Duodenal mucosa (tissue), 2 donors: Measurements from ENCODE around the gene BCL7C.
A peak's percentile ranks its signal among the peaks of the same experiment; 100 is the strongest.

Source experiments
- H3K27ac ChIP-seq: one replicate; pipeline ENCODE4 v1.7.0; 2013; ENCODE audit warnings: low read depth, low read length
- H3K27me3 ChIP-seq, 2 donors: one replicate each; pipeline ENCODE4 v1.7.0; 2013; ENCODE audit warnings: low read length in 2 of 2, control low read depth in 1 of 2; ENCODE audit not compliant: insufficient read depth in 2 of 2, control insufficient read depth in 1 of 2
- H3K36me3 ChIP-seq, 2 donors: one replicate each; pipeline ENCODE4 v1.7.0; 2013; ENCODE audit warnings: low read length in 2 of 2, control low read depth in 1 of 2; ENCODE audit not compliant: insufficient read depth in 2 of 2, control insufficient read depth in 1 of 2
- H3K4me1 ChIP-seq, 2 donors: one replicate each; pipeline ENCODE4 v1.7.0; 2013; ENCODE audit warnings: low read length in 2 of 2, control low read depth in 1 of 2; ENCODE audit not compliant: insufficient read depth in 2 of 2, control insufficient read depth in 1 of 2
- H3K4me3 ChIP-seq, 2 donors: one replicate each; pipeline ENCODE4 v1.7.0; 2013; ENCODE audit warnings: low read length in 2 of 2, low read depth in 1 of 2
- H3K9ac ChIP-seq, 2 donors: one replicate each; pipeline ENCODE4 v1.7.0; 2013; ENCODE audit warnings: low read length in 2 of 2, low read depth in 1 of 2
- H3K9me3 ChIP-seq, 2 donors: one replicate each; pipeline ENCODE4 v1.7.0; 2013; ENCODE audit warnings: low read length in 2 of 2, control low read depth in 1 of 2; ENCODE audit not compliant: control insufficient read depth in 1 of 2

Gene BCL7C

DNA sequence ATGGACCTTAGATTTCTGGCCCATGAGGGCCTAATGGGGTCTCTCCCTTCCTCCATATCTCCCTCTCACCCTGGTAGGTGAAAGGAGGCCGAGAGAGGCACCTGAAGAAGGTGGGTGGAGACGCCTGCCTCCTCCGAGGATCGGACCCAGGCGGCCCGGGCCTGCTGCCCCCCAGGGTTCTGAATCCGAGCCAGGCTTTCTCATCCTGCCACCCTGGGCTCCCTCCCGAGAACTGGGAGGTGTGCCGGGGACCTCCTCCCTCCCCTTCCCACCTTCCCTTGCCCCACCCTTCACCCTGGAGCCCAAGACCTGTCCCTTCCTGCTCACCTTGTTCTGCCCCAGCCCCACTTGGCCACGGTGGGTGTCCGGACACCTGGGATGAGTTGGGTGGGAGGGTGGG, 34.5 kb upstream of the BCL7C start:
- no peaks in the 10 kb centered on the region for H3K27me3 ChIP-seq
- no peak overlapping the region for H3K9ac ChIP-seq
- H3K27ac ChIP-seq, result no peak overlapping the region
- peaks cover 4 to 7% of the 10 kb centered on the region in 2 donors for H3K4me1 ChIP-seq
- H3K4me3 ChIP-seq, result no peak overlapping the region
- H3K9me3 ChIP-seq, result no peaks in the 10 kb centered on the region
- H3K36me3 ChIP-seq, result peaks cover 9 to 30% of the 10 kb centered on the region in 2 donors

GRCh38 chr16:30927789-30928378, 34.0 kb upstream of the BCL7C start:
- H3K27me3 ChIP-seq, result no peaks in the 10 kb centered on the region
- H3K27ac ChIP-seq, result no peak overlapping the region
- peaks cover 9 to 30% of the 10 kb centered on the region in 2 donors for H3K36me3 ChIP-seq
- H3K9me3 ChIP-seq, result no peaks in the 10 kb centered on the region
- no peak overlapping the region for H3K4me3 ChIP-seq
- peaks cover 4 to 7% of the 10 kb centered on the region in 2 donors for H3K4me1 ChIP-seq
- H3K9ac ChIP-seq, result no peak overlapping the region

DNA sequence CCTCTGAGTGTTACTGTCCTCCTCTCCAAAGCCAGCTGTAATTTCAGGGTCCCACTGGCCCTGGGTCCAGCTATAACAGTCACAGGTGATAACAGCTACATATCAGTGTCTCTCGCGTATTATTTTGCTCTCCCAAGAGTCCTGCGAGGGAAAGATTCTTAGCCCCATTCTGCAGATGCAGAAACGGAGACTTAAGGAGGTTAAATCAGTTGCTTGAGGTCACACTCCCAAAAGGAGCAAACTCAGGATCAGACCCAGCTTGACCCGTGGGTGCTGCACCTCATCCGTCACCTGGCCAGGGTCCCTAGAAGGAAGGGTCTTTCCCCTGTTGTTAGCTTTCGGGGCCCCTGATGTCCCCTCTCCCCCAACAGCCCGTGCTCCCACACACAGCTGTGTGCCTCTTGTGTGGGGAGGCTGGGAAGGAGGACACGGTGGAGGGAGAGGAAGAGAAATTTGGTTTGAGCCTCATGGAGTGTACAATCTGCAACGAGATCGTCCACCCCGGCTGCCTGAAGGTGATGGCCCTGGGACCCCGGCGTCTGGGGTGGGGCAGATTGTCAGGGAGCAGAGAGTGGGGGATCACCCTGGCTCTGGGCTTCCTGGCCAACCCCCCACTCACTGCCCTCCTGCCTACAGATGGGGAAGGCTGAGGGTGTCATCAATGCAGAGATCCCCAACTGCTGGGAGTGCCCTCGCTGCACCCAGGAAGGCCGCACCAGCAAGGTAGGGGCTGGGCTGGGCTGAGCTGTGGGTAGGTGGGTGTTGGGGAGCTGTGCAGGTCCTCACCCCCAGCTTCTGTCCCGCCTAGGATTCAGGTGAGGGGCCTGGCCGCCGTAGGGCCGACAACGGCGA, 33.3 kb upstream of the BCL7C start:
- Histone ChIP-seq H3K4me3 (no peak overlapping the region), H3K9ac (no peak overlapping the region), H3K36me3 (peaks cover 8 to 24% of the 10 kb centered on the region in 2 donors), H3K27ac (no peak overlapping the region), H3K4me1 (peaks cover 4 to 7% of the 10 kb centered on the region in 2 donors), H3K27me3 (no peaks in the 10 kb centered on the region), H3K9me3 (no peaks in the 10 kb centered on the region)

DNA sequence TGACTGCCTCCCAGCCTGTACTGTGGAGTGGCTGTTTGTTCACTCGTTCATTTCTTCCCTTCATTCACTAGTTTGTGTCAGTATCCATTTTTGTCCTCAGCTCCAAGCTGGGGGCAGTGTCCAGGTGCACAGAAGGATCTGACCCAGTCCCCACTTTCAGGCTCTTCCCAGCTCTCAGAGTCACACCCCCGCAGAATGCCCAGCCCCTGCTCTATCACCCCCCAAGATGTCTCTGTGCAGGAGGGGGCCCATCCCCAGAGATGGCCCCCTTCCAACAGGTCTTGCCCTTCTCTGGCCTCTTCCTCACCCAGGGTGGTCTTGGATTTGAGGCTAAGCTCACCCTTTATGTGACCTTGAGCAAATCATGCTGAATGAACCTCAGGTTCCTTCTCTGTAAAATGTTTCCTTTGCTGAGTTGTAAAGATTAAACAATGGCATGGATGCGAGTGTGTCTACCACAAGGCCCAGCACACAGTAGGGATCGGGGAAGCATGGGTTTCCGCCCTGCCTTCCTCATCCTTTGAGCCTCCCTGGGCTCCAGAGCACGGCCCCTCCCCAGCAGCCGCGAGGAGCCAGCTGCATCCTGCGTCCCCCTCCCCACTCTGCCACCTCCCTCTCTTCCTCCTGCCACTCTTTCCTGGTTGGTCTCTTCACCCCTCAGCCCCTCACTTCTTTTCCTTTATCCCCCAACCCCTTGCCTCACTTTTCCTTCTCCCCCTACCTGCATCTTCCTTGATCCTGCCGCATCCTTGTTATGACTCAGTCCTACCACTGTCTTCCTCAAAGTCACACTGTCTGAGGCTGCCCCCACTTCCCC, 32.3 kb upstream of the BCL7C start:
- H3K4me3 ChIP-seq, result no peak overlapping the region
- H3K27ac ChIP-seq, result no peak overlapping the region
- H3K27me3 ChIP-seq, result no peaks in the 10 kb centered on the region
- no peak overlapping the region for H3K9ac ChIP-seq
- H3K9me3 ChIP-seq, result no peaks in the 10 kb centered on the region
- H3K4me1 ChIP-seq, result peaks cover 7 to 12% of the 10 kb centered on the region in 2 donors
- peaks cover 4 to 19% of the 10 kb centered on the region in 2 donors for H3K36me3 ChIP-seq

GRCh38 chr16:30925632-30925987, 31.7 kb upstream of the BCL7C start:
- Histone ChIP-seq H3K36me3 (peaks cover 4 to 13% of the 10 kb centered on the region in 2 donors), H3K9ac (no peak overlapping the region), H3K4me3 (no peak overlapping the region), H3K27me3 (no peaks in the 10 kb centered on the region), H3K27ac (no peak overlapping the region), H3K4me1 (peaks cover 7 to 12% of the 10 kb centered on the region in 2 donors), H3K9me3 (no peaks in the 10 kb centered on the region)

GRCh38 chr16:30924913-30925631, 31.2 kb upstream of the BCL7C start:
- peak overlapping the region; percentile 33 to 64 for H3K4me3 ChIP-seq
- H3K4me1 ChIP-seq, result peaks cover 7 to 12% of the 10 kb centered on the region in 2 donors
- peak overlapping the region in 1 of 2 donors; percentile 16 for H3K9ac ChIP-seq
- no peak overlapping the region for H3K27ac ChIP-seq
- peaks cover 4 to 8% of the 10 kb centered on the region in 2 donors for H3K36me3 ChIP-seq
- H3K9me3 ChIP-seq, result no peaks in the 10 kb centered on the region
- H3K27me3 ChIP-seq, result no peaks in the 10 kb centered on the region

DNA sequence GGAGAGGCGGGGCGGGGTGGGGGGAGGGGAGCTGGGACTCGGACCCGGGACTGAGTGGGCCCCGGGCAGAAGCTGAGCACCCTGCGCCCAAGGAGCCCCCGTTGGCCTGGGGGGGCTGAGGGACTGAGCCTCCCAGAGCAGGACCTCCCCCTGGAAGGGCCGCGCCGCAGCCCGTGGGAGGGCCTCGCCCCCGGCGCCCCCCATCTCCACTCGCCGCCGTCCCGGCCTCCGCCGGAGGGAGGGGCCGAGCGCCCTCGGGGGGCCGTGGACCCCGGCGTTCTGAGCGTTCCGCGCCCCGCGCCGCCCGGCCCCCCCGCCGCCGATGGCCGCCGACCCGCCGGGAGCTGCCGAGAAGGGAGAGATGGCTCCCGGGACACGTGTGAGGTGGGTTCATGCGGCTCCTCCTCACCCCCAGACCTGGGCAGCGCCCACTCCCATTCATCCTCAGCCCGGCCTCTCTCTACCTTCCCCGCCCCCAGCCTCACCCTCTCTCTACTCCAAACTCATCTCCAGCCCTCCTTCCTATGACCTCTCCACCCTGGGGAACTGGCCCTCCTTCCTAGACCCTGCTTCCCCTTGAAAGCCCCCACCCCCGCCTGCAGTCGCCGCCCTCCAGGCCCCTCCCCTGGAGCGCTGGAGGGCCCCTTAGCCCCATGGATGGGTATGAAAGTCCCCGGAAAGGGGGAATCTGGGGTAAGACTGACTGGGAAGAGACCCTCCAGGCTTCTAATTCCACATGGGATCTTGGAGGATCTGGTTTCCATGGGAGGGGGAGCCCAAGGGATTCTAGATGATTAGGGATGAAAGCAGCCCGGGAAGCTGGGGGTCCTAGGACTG, 30.4 kb upstream of the BCL7C start:
- H3K4me3 ChIP-seq, result peak overlapping the region; percentile 33 to 64
- H3K27ac ChIP-seq, result no peak overlapping the region
- no peaks in the 10 kb centered on the region for H3K9me3 ChIP-seq
- no peaks in the 10 kb centered on the region for H3K27me3 ChIP-seq
- peak overlapping the region; percentile 16 to 43 for H3K9ac ChIP-seq
- H3K36me3 ChIP-seq, result peaks cover 4 to 6% of the 10 kb centered on the region in 2 donors
- peaks cover 7 to 12% of the 10 kb centered on the region in 2 donors for H3K4me1 ChIP-seq

GRCh38 chr16:30923554-30924075, 29.7 kb upstream of the BCL7C start, which contains the start of gene FBXL19:
FBXL19 (plus strand) TSS chr16:30923572; CDS start chr16:30925755, 2,183 bp downstream.
- Histone ChIP-seq H3K4me1 (peaks cover 7 to 12% of the 10 kb centered on the region in 2 donors), H3K9me3 (no peaks in the 10 kb centered on the region), H3K36me3 (peaks cover 0 to 4% of the 10 kb centered on the region in 2 donors), H3K4me3 (peak within 1 kb of the TSS; percentile 82 to 88), H3K27me3 (no peaks in the 10 kb centered on the region), H3K9ac (peak within 1 kb of the TSS; percentile 72 to 90), H3K27ac (peak within 1 kb of the TSS; percentile 85)
